ENCODE measurements around the gene CST11. TPM values are rescaled to one million over a fixed set of nuclear protein-coding genes. Genes with fewer than 3 reads are reported as not detected.

CST11 gene
- total and polyA plus RNA-seq, 2 experiments from 2014 or later: not detected

- Histone ChIP-seq H3K4me3 (no peak within 1 kb of the TSS), H3K4me1 (ENCODE audit: low read depth) (no peaks in the 10 kb centered on the region), H3K27me3 (no peaks in the 10 kb centered on the region), H3K9me3 (ENCODE audit: low read depth) (no peaks in the 10 kb centered on the region), H3K36me3 (no peaks in the 10 kb centered on the region), H3K27ac (no peak within 1 kb of the TSS)
- TF ChIP-seq, protein P1, sequence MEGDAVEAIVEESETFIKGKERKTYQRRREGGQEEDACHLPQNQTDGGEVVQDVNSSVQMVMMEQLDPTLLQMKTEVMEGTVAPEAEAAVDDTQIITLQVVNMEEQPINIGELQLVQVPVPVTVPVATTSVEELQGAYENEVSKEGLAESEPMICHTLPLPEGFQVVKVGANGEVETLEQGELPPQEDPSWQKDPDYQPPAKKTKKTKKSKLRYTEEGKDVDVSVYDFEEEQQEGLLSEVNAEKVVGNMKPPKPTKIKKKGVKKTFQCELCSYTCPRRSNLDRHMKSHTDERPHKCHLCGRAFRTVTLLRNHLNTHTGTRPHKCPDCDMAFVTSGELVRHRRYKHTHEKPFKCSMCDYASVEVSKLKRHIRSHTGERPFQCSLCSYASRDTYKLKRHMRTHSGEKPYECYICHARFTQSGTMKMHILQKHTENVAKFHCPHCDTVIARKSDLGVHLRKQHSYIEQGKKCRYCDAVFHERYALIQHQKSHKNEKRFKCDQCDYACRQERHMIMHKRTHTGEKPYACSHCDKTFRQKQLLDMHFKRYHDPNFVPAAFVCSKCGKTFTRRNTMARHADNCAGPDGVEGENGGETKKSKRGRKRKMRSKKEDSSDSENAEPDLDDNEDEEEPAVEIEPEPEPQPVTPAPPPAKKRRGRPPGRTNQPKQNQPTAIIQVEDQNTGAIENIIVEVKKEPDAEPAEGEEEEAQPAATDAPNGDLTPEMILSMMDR (IDR thresholded peaks at IDR 0.05; ENCODE audit: low read depth, low read length): no peak
- no peak for DNase-seq (ENCODE audit: low read depth in 1 of 2, low spot score in 1 of 2)
These were observed 38.1 kb upstream of the CST11 start, which contains the start of gene CST8 for GRCh38 chr20:23490817-23491216. Gene CST8, plus strand, starts transcription at chr20:23491117. Its CDS starts 551 bp downstream, at chr20:23491668.

- Histone ChIP-seq H3K36me3 (no peaks in the 10 kb centered on the region), H3K4me1 (ENCODE audit: low read depth) (no peaks in the 10 kb centered on the region), H3K27ac (no peak overlapping the region), H3K4me3 (no peak overlapping the region), H3K27me3 (no peaks in the 10 kb centered on the region), H3K9me3 (ENCODE audit: low read depth) (no peaks in the 10 kb centered on the region)
- TF ChIP-seq, protein P1 (IDR thresholded peaks at IDR 0.05; ENCODE audit: low read depth, low read length): no peak
- DNase-seq (ENCODE audit: low read depth in 1 of 2, low spot score in 1 of 2): no peak
These were observed 36.3 kb upstream of the CST11 start for GRCh38 chr20:23488996-23489395.

GRCh38 chr20:23488470-23488869 lies 35.8 kb upstream of the CST11 start:
- no peak for DNase-seq (ENCODE audit: low read depth in 1 of 2, low spot score in 1 of 2)
- Histone ChIP-seq H3K4me1 (ENCODE audit: low read depth) (no peaks in the 10 kb centered on the region), H3K27ac (no peak overlapping the region), H3K27me3 (no peaks in the 10 kb centered on the region), H3K36me3 (no peaks in the 10 kb centered on the region), H3K4me3 (no peak overlapping the region), H3K9me3 (ENCODE audit: low read depth) (no peaks in the 10 kb centered on the region)
- TF ChIP-seq, protein P1 (IDR thresholded peaks at IDR 0.05; ENCODE audit: low read depth, low read length): no peak

DNA sequence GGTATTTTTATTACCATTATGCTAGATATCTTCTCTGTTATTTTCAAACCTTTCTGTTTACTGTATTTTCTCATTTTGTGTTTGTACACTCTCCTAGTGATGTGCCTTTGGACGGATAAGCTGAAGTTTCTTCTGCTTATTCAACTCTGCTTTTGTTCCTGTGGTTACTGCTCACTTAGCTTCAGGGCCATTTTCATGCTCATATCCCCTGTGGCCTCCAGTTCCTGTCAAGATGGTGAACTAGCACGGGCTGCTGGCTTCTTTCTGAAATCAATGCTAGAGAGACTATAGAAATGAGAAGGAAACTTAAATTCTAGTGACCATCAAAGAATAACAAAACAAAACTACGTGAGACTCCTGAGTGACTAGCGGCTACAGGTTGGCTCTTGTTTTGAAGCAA lies 31.4 kb upstream of the CST11 start:
- no peak for DNase-seq (ENCODE audit: low read depth in 1 of 2, low spot score in 1 of 2)
- Histone ChIP-seq H3K4me1 (ENCODE audit: low read depth) (no peaks in the 10 kb centered on the region), H3K36me3 (no peaks in the 10 kb centered on the region), H3K4me3 (no peak overlapping the region), H3K27ac (no peak overlapping the region), H3K27me3 (no peaks in the 10 kb centered on the region), H3K9me3 (ENCODE audit: low read depth) (no peaks in the 10 kb centered on the region)
- TF ChIP-seq, protein P1 (IDR thresholded peaks at IDR 0.05; ENCODE audit: low read depth, low read length): no peak

DNA sequence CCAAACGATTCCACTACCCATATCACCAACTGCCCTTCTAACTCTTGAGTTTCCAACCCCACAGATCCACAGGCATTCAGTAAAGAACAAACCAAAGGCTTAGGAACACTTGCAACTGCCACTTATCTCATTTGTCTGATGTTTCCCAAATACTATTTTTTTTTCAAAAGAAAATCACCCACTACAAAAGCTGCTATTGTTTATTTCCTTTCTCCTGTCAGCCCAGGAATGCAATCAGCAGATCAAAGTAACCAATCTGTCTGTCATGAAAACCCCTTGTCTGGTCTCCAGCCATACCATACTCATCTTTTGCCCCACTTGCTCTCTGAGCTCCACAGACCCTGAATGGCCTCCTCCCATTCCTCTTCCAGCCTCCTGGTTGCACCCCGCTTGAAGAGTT lies 29.5 kb upstream of the CST11 start:
- H3K27ac ChIP-seq: no peak overlapping the region
- TF ChIP-seq, protein P1 (IDR thresholded peaks at IDR 0.05; ENCODE audit: low read depth, low read length): no peak
- H3K9me3 ChIP-seq (ENCODE audit: low read depth): no peaks in the 10 kb centered on the region
- no peak overlapping the region for H3K4me3 ChIP-seq
- DNase-seq (ENCODE audit: low read depth in 1 of 2, low spot score in 1 of 2): no peak
- H3K4me1 ChIP-seq (ENCODE audit: low read depth): no peaks in the 10 kb centered on the region
- H3K27me3 ChIP-seq: no peaks in the 10 kb centered on the region
- H3K36me3 ChIP-seq: no peaks in the 10 kb centered on the region

- Histone ChIP-seq H3K27ac (no peak overlapping the region), H3K36me3 (no peaks in the 10 kb centered on the region), H3K9me3 (ENCODE audit: low read depth) (no peaks in the 10 kb centered on the region), H3K4me3 (no peak overlapping the region), H3K4me1 (ENCODE audit: low read depth) (no peaks in the 10 kb centered on the region), H3K27me3 (no peaks in the 10 kb centered on the region)
- DNase-seq (ENCODE audit: low read depth in 1 of 2, low spot score in 1 of 2): no peak
- TF ChIP-seq, protein P1 (IDR thresholded peaks at IDR 0.05; ENCODE audit: low read depth, low read length): no peak
These were observed 26.4 kb upstream of the CST11 start for GRCh38 chr20:23479043-23479442.
